Adrenal gland (tissue), 12 donors: Measurements from ENCODE around the gene PSMD6. TPM values are rescaled to one million over a fixed set of nuclear protein-coding genes. Genes with fewer than 3 reads are reported as not detected.

Experiments used
- DNase-seq, 7 donors: peaks; one replicate each; pipeline ENCODE4 v3.0.0-alpha.2; 2019 to 2020
- H3K27ac ChIP-seq, 5 donors: fragments of 200-600 bp; sonication (generic) in 4 of 5; 1 replicate in 3 of 5; 2 replicates in 2 of 5; pipeline versions ENCODE4 v1.5.1 to v1.8.0; 2016 to 2020; ENCODE audit warnings: mild to moderate bottlenecking in 1 of 5
- H3K27me3 ChIP-seq: fragments of 200-600 bp; 2 replicates; pipeline ENCODE4 v1.8.0; 2021
- H3K36me3 ChIP-seq, 2 donors: fragments of 200-600 bp; replicated peaks in 1 of 2; 1 replicate in 1 of 2; 2 replicates in 1 of 2; pipeline versions ENCODE4 v1.5.1 to v1.8.0; 2018 to 2022
- H3K4me1 ChIP-seq, 2 donors: fragments of 200-600 bp; replicated peaks in 1 of 2; 1 replicate in 1 of 2; 2 replicates in 1 of 2; pipeline versions ENCODE4 v1.5.1 to v1.8.0; 2018 to 2021
- H3K4me3 ChIP-seq, 4 donors: fragments of 200-600 bp; sonication (generic) in 3 of 4; one replicate each; pipeline ENCODE4 v1.5.1; 2016 to 2018
- H3K9me3 ChIP-seq, 3 donors: fragments of 200-600 bp; sonication (generic) in 1 of 3; replicated peaks in 1 of 3; 1 replicate in 2 of 3; 2 replicates in 1 of 3; pipeline versions ENCODE4 v1.5.1 to v1.8.0; 2016 to 2021
- CTCF ChIP-seq, 6 experiments: fragments of 450-650 bp in 4 of 6; fragments of 200-600 bp in 2 of 6; sonication (generic) in 1 of 6; IDR thresholded peaks; 1 replicate in 5 of 6; 2 replicates in 1 of 6; pipeline versions ENCODE4 v1.5.1 to v1.8.0; 2016 to 2021; ENCODE audit warnings: antibody characterized with exemption in 6 of 6, mild to moderate bottlenecking in 2 of 6, moderate library complexity in 1 of 6
- POLR2A ChIP-seq, 2 donors: fragments of 450-650 bp; IDR thresholded peaks; one replicate each; pipeline ENCODE4 v1.6.1; 2017; ENCODE audit warnings: antibody characterized with exemption in 2 of 2, mild to moderate bottlenecking in 2 of 2, moderate library complexity in 1 of 2
- WGBS, 4 donors: extraction: QIAGEN DNeasy Blood & Tissue Kit in 2 of 4; methylation state at CpG; one replicate each; pipeline versions ENCODE4 v1.1.5 to v1.1.7; 2013 to 2017; 5-methylcytosine and 5-hydroxymethylcytosine counted together
- intact Hi-C, 2 donors: fragments of 100-400 bp; cut with DNase I; formaldehyde crosslinking; loops; one replicate each; pipeline versions ENCODE4 v1.14.1 to v1.15.0; 2022 to 2023
- polyA plus RNA-seq, 3 donors: library from polyadenylated mRNA; stranded (reverse); fragments of 200-250 nt in 2 of 3; fragments of 350-450 nt in 1 of 3; fragmentation: Illumina TruSeq in 1 of 3; extraction: RNeasy Lipid Tissue Mini Kit (QIAGEN cat#74804) in 1 of 3; gene quantifications; one replicate each; pipeline ENCODE4 v1.2.3, GENCODE V29; 2013 to 2014
- total RNA-seq, 9 donors: library from RNA; depleted of rRNA in 4 of 9; stranded (reverse); fragments of >200 nt in 4 of 9; fragments of 120-200 nt in 1 of 9; fragmentation: NEBNext Ultra II Directional in 1 of 9; extraction: Animal tissue kit (Norgen Biotek cat#: 25700) in 1 of 9; gene quantifications; one replicate each; pipeline versions ENCODE4 v1.1.0 to v1.2.4, GENCODE V29; 2013 to 2023
- donor health status: healthy with polysubstance abuse.
- donor health status: Bipolar disorder and iron deficiency.
- donor health status: DM: yes; HTN: yes; CAD: no.
- donor health status: DM: no; HTN: no; CAD: no.
- donor health status: DM: no; HTN: no; CAD: no.
- donor health status: DM: yes; HTN: yes; CAD: no.

PSMD6 gene
- total and polyA plus RNA-seq, 12 donors: 52.8 to 206 (median 96.9) TPM

GRCh38 chr3:63998852-63999754, 24.2 kb downstream of the PSMD6 start:
- peaks cover 0 to 52% of the 10 kb centered on the region in 2 donors for H3K36me3 ChIP-seq
- intact Hi-C loops: loop anchor here (5.0 to 10.0 kb wide), 2 partner anchors 84 to 647 kb away; partner anchors contain the start of gene SCAANT1 (in 2 of the 2)
- WGBS, 4 donors: 47 to 60% (median 53%) methylated on average over 7 to 10 of the region's 10 CpGs

GRCh38 chr3:63995086-63995485, 28.2 kb downstream of the PSMD6 start:
- Histone ChIP-seq H3K27me3 (no peaks in the 10 kb centered on the region), H3K36me3 (peaks cover 0 to 63% of the 10 kb centered on the region in 2 donors), H3K9me3 (no peaks in the 10 kb centered on the region), H3K4me3 (no peak overlapping the region), H3K4me1 (peaks cover 0 to 13% of the 10 kb centered on the region in 2 donors), H3K27ac (no peak overlapping the region)
- DNase-seq: no peak
- 83 to 86% (median 85%) methylated on average over 5 of the region's 5 CpGs for WGBS, 4 donors
- intact Hi-C loops: loop anchor here (5.0 to 10.0 kb wide), 2 partner anchors 80 to 643 kb away; partner anchors contain the start of gene SCAANT1 (in 2 of the 2)
- TF ChIP-seq CTCF (IDR thresholded peaks at IDR 0.05) (no peak), POLR2A (IDR thresholded peaks at IDR 0.05) (no peak)

More at GRCh38 chr3:63998852-63999754, 24.2 kb downstream of the PSMD6 start:
- DNase-seq: no peak
- Histone ChIP-seq H3K4me1 (peaks cover 0 to 14% of the 10 kb centered on the region in 2 donors), H3K4me3 (no peak overlapping the region), H3K9me3 (no peaks in the 10 kb centered on the region), H3K27me3 (no peaks in the 10 kb centered on the region), H3K27ac (peak overlapping the region in 2 of 5 donors; percentile 15 to 47)
- TF ChIP-seq POLR2A (IDR thresholded peaks at IDR 0.05) (no peak), CTCF (IDR thresholded peaks at IDR 0.05) (no peak)

- TF ChIP-seq CTCF (IDR thresholded peaks at IDR 0.05) (peak; percentile 88 to 95 (median 92)), POLR2A (IDR thresholded peaks at IDR 0.05) (no peak)
- no peaks in the 10 kb centered on the region for H3K27me3 ChIP-seq
- H3K27ac ChIP-seq: no peak overlapping the region
- H3K36me3 ChIP-seq: peaks cover 0 to 66% of the 10 kb centered on the region in 2 donors
- peak; percentile 65 to 88 (median 81) for DNase-seq
- H3K9me3 ChIP-seq: no peaks in the 10 kb centered on the region
- H3K4me1 ChIP-seq: peaks cover 0 to under 1% of the 10 kb centered on the region in 2 donors
- intact Hi-C loops: loop anchor here (10.0 kb wide), 1 partner anchor 79 kb away; the partner anchor contains the start of gene SCAANT1 (in 2 of the 2)
- no peak overlapping the region for H3K4me3 ChIP-seq
- 32 to 40% (median 33%) methylated on average over 3 of the region's 3 CpGs for WGBS, 4 donors
Measured at GRCh38 chr3:63993653-63994079, 29.6 kb downstream of the PSMD6 start.

- Histone ChIP-seq H3K9me3 (no peaks in the 10 kb centered on the region), H3K4me1 (no peaks in the 10 kb centered on the region), H3K4me3 (no peak overlapping the region), H3K27ac (no peak overlapping the region), H3K27me3 (no peaks in the 10 kb centered on the region), H3K36me3 (peaks cover 0 to 73% of the 10 kb centered on the region in 2 donors)
- no peak for TF ChIP-seq CTCF (IDR thresholded peaks at IDR 0.05)
- no peak for TF ChIP-seq POLR2A (IDR thresholded peaks at IDR 0.05)
- 84 to 85% (median 84%) methylated on average over 4 to 5 of the region's 5 CpGs for WGBS, 4 donors
- DNase-seq: no peak
- intact Hi-C loops: loop anchor here (10.0 kb wide), 1 partner anchor 78 kb away; the partner anchor contains the start of gene SCAANT1 (in 2 of the 2)
Measured at GRCh38 chr3:63992516-63993209, 30.6 kb downstream of the PSMD6 start.
